NCI-H1694 treated with DMSO at 0.1 percent for 48 hours (cell line): ENCODE data around the gene KLHDC7B.
"Not testable (repeated sequence)": the region's sequence is repeated elsewhere in the genome, so short reads cannot be mapped to it uniquely, and the experiment has no call there.

Experiments used
- DNase-seq: peaks from one replicate; lab custom pipeline; 2025; lab: John Stamatoyannopoulos, UW

The KLHDC7B gene

GRCh38 chr22:50529897-50530579 is 15.7 kb upstream of the KLHDC7B start, which contains the start of gene TYMP:
TYMP (minus strand) TSS chr22:50530012; CDS start chr22:50529709, 303 bp downstream.
- no peak for DNase-seq

GRCh38 chr22:50530580-50530876 is 15.2 kb upstream of the KLHDC7B start:
- DNase-seq, result no peak

GRCh38 chr22:50530877-50531545 is 14.7 kb upstream of the KLHDC7B start:
- DNase-seq, result no peak

GRCh38 chr22:50531546-50531961 is 14.1 kb upstream of the KLHDC7B start:
- no peak for DNase-seq

- DNase-seq, result no peak
Observed at GRCh38 chr22:50531962-50532674, 13.6 kb upstream of the KLHDC7B start.

GRCh38 chr22:50532824-50533796 is 12.6 kb upstream of the KLHDC7B start:
- no peak for DNase-seq

GRCh38 chr22:50533856-50534711 is 11.6 kb upstream of the KLHDC7B start:
- not testable (repeated sequence) for DNase-seq

- no peak for DNase-seq
Observed at GRCh38 chr22:50535113-50535512, 10.6 kb upstream of the KLHDC7B start.

GRCh38 chr22:50536226-50536625 is 9.5 kb upstream of the KLHDC7B start:
- no peak for DNase-seq

GRCh38 chr22:50537765-50538164 is 7.9 kb upstream of the KLHDC7B start:
- DNase-seq, result no peak

- no peak for DNase-seq
Observed at GRCh38 chr22:50540381-50540780, 5.3 kb upstream of the KLHDC7B start.

GRCh38 chr22:50541667-50542026 is 4.1 kb upstream of the KLHDC7B start:
- not testable (repeated sequence) for DNase-seq

- no peak for DNase-seq
Observed at GRCh38 chr22:50542416-50542927, 3.2 kb upstream of the KLHDC7B start.

- peak; percentile 16 for DNase-seq
Observed at GRCh38 chr22:50544078-50544745, 1.5 kb upstream of the KLHDC7B start.

GRCh38 chr22:50544746-50545253 is 899 bp upstream of the KLHDC7B start:
- no peak for DNase-seq

GRCh38 chr22:50546326-50547262 is 895 bp downstream of the KLHDC7B start:
- no peak for DNase-seq

- DNase-seq, result no peak
Observed at GRCh38 chr22:50547263-50547985, 1.7 kb downstream of the KLHDC7B start.
